ENCODE data around the gene HTRA2.

HTRA2 gene

DNA sequence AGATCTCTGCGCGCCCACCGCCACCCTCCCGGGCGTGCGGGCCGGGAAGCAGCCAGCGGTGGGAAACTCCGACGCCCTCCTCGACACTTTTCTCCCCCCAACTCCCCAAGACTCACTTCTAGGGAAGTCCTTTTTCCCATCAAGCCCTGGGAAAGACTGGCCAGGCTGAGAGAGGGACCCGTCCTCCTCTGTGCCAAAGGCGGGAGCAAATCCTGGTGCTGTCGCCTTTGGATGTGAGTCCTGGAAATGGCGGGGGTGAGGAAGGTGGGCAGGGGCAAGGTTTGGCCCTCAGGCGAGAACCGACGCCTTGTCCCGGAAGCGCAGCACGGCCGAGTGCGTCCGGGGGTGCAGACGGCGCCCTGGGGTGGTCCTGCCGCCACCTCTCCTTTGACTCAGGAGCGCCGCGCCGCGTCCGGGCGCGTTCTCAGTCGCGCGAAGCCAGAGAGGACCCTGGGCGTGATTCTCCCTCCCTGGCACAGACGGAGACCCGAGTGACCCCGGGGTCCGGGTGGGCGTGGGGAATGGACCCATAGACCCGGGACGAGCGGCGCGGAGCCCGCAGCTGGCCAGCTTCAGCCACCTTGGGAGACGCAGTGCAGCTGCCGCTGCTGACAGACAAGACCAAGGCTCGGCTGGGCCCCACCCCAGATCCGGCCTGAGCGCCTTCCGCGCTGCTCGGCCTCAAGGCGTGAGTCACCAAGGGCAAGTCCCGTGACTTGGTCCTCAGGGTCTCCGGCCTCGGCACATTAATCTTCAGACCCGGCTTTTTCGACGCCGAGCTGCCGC is 26.8 kb upstream of the HTRA2 start:
- peaks cover 65 to 83% (median 80%) of the 10 kb centered on the region in 11 experiments for H3K27me3 ChIP-seq
- peaks cover 11 to 24% (median 18%) of the 10 kb centered on the region in 11 experiments; a peak in 21 of 22 replicates for H3K36me3 ChIP-seq
- peak overlapping the region; percentile 25 to 100 (median 67) for H3K4me2 ChIP-seq
- H3K9ac ChIP-seq: peak overlapping the region in 6 of 11 experiments; percentile 2 to 84 (median 61); a peak in 9 of 22 replicates
- H3K27ac ChIP-seq: peak overlapping the region in 4 of 11 experiments; percentile 52 to 80 (median 67); a peak in 7 of 22 replicates
- H3K4me1 ChIP-seq: peaks cover 22 to 65% (median 37%) of the 10 kb centered on the region in 10 experiments
- TF ChIP-seq Cebpa-rat (IDR thresholded peaks at IDR 0.05): no peak
- H3K4me3 ChIP-seq: peak overlapping the region in 9 of 10 experiments; percentile 3 to 65 (median 37); a peak in 13 of 20 replicates
- H4K20me1 ChIP-seq: peaks cover 0 to 49% (median 13%) of the 10 kb centered on the region in 11 experiments; a peak in 12 of 22 replicates
- peaks cover 0 to 10% (median 0%) of the 10 kb centered on the region in 11 experiments; a peak in 1 of 22 replicates for H3K9me3 ChIP-seq (replicated peaks in 1 of 11)

DNA sequence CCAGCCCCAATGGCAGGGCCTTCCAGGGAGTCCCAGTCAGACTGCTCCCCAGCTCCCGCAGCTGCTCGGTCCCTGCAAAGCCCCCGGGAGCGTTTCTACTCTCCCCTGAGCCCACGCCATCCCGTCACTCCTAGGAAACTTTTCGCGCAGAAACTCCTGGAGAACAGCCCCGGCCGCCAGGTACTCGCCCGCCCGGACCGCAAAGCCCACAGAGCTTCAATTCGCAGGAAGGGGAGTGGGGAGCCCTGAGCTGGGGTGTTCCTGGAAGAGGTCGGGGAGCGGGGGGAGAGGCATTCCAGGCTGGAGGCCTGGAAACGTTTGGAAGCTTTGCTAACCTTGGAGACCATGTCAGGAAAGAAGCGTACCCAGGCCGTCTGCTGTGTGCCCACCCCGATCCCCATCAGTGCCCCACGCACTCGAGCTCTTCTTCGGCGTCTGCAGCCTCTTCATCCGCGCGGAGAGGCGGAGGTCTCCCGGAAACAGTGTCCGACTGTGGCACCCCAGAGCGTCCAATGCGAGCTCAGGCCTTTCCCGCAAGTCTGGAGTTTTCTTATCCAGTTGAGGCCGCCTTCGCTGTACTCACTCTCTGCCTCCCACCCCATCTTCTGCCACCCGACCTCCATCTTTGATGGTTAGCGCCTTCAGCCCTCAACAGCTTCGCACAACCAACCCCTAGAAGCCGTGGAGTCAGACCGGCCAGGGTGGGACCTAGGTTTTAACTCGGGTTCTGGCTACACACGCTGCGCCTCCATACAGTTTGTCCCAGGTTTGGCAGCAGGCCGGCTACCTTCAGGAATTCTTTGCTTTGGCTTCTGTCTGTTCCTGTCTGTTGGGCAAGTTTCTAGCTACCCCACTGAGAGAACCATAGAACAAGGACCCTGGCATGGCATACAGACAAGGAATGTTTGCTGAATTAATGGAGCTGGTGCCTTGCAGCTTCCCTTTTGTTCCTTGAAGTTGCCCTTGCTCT is 25.9 kb upstream of the HTRA2 start:
- peak overlapping the region in 4 of 11 experiments; percentile 52 to 80 (median 67); a peak in 7 of 22 replicates for H3K27ac ChIP-seq
- peak overlapping the region; percentile 25 to 100 (median 67); a peak in 20 of 22 replicates for H3K4me2 ChIP-seq
- peaks cover 0 to 46% (median 10%) of the 10 kb centered on the region in 11 experiments; a peak in 11 of 22 replicates for H4K20me1 ChIP-seq
- peaks cover 11 to 24% (median 18%) of the 10 kb centered on the region in 11 experiments; a peak in 21 of 22 replicates for H3K36me3 ChIP-seq
- H3K4me3 ChIP-seq: peak overlapping the region in 8 of 10 experiments; percentile 3 to 65 (median 44); a peak in 12 of 20 replicates
- peaks cover 56 to 83% (median 80%) of the 10 kb centered on the region in 11 experiments for H3K27me3 ChIP-seq
- no peak for TF ChIP-seq Cebpa-rat (IDR thresholded peaks at IDR 0.05)
- peak overlapping the region in 4 of 11 experiments; percentile 60 to 84 (median 70); a peak in 8 of 22 replicates for H3K9ac ChIP-seq
- peaks cover 0 to 7% (median 0%) of the 10 kb centered on the region in 11 experiments; a peak in 1 of 22 replicates for H3K9me3 ChIP-seq (replicated peaks in 1 of 11)
- H3K4me1 ChIP-seq: peaks cover 28 to 61% (median 42%) of the 10 kb centered on the region in 10 experiments

DNA sequence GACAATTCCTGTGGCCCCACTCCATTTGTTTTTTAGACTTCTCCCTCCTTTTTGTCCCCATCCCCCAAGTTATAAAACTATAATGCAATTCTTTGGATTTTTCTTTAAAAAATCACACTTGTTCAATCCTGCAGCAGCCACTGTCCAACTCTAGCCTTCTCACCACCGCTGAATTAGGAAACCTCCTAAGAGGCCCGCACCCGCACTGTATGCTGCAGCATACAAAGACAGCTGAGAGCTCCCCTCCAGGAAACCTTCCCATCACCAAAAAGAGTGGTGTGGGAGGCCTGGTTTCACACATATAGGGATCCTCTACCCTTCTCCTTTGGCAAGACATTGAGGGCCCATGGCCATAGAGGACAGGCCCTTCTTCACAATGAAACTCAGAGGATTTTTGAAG is 25.1 kb upstream of the HTRA2 start:
- peaks cover 0 to 38% (median 7%) of the 10 kb centered on the region in 11 experiments; a peak in 11 of 22 replicates for H4K20me1 ChIP-seq
- TF ChIP-seq Cebpa-rat (IDR thresholded peaks at IDR 0.05): no peak
- peaks cover 49 to 83% (median 79%) of the 10 kb centered on the region in 11 experiments for H3K27me3 ChIP-seq
- H3K4me1 ChIP-seq: peaks cover 28 to 61% (median 42%) of the 10 kb centered on the region in 10 experiments
- peak overlapping the region in 4 of 11 experiments; percentile 94 to 100 (median 98); a peak in 6 of 22 replicates for H3K4me2 ChIP-seq
- H3K36me3 ChIP-seq: peaks cover 11 to 24% (median 18%) of the 10 kb centered on the region in 11 experiments; a peak in 21 of 22 replicates
- no peak overlapping the region for H3K27ac ChIP-seq
- H3K9ac ChIP-seq: no peak overlapping the region
- H3K4me3 ChIP-seq: peak overlapping the region in 2 of 10 experiments; percentile 51 to 53; a peak in 3 of 20 replicates
- H3K9me3 ChIP-seq (replicated peaks in 1 of 11): no peaks in the 10 kb centered on the region

DNA sequence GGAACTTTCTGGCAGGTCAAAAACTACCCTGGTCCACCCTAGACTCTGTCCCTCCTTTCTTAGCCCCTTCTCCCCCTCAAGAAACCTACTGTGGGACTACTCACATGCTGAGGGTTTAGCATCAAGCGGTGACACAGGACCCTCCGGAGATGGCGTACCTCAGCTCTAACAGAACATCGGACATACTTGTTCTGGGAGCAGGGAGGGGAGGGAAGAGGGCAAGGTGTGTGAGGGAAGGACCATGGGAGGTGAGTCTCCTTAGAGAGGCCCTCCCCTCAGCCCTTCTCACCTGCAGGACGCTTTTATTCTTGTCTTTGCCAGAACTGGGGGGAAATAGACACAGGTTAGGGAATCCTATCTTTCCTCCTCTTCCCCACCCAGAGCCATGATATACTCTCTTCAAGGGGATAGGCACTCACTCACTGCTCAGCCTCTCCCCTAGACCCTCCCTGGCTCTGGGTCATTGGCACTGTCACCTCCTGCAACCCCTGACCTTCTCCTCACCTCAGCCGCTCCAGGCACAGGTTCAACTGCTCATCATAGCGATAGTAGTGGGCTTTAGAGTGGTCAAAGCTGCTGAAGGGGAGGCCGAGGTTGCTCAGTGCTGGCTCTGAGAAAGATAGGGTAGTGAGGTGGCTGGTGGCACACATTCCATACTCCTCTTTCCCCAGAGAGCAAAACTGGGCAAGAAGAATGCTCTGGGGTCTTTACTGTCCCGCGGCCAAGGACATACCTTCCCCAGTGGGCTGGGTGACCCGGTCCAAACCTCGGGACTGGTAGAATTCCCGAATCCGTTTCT is 24.1 kb upstream of the HTRA2 start:
- H3K36me3 ChIP-seq: peaks cover 11 to 24% (median 18%) of the 10 kb centered on the region in 11 experiments; a peak in 21 of 22 replicates
- peaks cover 28 to 61% (median 42%) of the 10 kb centered on the region in 10 experiments for H3K4me1 ChIP-seq
- peaks cover 49 to 83% (median 79%) of the 10 kb centered on the region in 11 experiments for H3K27me3 ChIP-seq
- peak overlapping the region; percentile 81 to 100 (median 95) for H3K4me2 ChIP-seq
- no peak overlapping the region for H3K27ac ChIP-seq
- H4K20me1 ChIP-seq: peaks cover 0 to 28% (median 5%) of the 10 kb centered on the region in 11 experiments; a peak in 9 of 22 replicates
- peak overlapping the region in 4 of 11 experiments; percentile 15 to 96 (median 40); a peak in 3 of 22 replicates for H3K9ac ChIP-seq
- no peak for TF ChIP-seq Cebpa-rat (IDR thresholded peaks at IDR 0.05)
- no peaks in the 10 kb centered on the region for H3K9me3 ChIP-seq (replicated peaks in 1 of 11)
- H3K4me3 ChIP-seq: peak overlapping the region in 7 of 10 experiments; percentile 19 to 80 (median 73); a peak in 11 of 20 replicates

DNA sequence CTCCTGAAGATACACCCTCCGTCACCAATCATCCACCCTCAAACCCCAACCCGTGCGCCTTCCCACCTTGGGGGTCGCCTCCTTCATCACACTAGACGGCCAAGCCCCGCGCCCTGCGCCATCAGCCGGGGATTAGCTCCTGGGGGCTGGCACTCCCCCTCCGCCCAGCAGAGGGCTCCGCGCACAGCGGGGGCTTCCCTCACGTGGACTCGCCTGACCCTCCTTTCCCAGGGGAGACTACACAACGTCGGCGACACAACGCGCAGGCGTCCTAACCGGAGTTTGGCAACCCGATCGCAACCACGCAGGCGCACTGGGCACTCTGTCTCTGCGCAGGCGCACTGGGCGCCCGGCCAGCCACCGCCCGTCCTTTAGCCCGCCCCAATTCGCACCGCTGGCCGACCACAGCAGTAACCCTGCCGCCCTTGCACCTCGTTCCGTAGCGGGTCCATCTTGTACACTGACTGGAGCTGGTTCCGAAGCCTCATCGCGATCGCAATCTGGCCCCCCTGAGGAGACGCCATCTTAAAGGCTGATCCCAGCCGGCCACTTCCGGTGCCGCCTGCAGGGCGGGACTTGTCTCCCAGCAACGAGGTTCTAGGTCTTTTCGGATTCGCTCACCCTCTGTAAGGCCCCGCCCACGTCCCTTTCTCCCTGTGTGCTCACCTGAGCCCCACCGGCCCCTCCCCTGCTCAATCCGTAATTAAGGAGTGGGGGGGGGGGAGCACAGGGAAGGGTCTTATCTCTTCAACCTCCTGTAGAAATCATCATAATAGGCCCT is 22.4 kb upstream of the HTRA2 start, which contains the start of gene PCGF1:
Gene PCGF1 (minus strand): TSS at position 551 of the 781 bp plus-strand sequence. CDS start 27 bp downstream, at position 524.
- Histone ChIP-seq H3K4me1 (peaks cover 28 to 55% (median 41%) of the 10 kb centered on the region in 10 experiments), H3K9me3 (replicated peaks in 1 of 11) (no peaks in the 10 kb centered on the region), H3K4me3 (peak within 1 kb of the TSS; percentile 67 to 80 (median 73)), H3K4me2 (peak within 1 kb of the TSS; percentile 81 to 100 (median 95)), H3K27ac (peak within 1 kb of the TSS; percentile 95 to 98 (median 97)), H3K36me3 (peaks cover 11 to 24% (median 18%) of the 10 kb centered on the region in 11 experiments; a peak in 21 of 22 replicates), H4K20me1 (peaks cover 0 to 13% (median 0%) of the 10 kb centered on the region in 11 experiments; a peak in 6 of 22 replicates), H3K9ac (peak within 1 kb of the TSS; percentile 92 to 98 (median 95)), H3K27me3 (peaks cover 49 to 83% (median 79%) of the 10 kb centered on the region in 11 experiments)
- TF ChIP-seq Cebpa-rat (IDR thresholded peaks at IDR 0.05): peak in 3 of 11 experiments; percentile 17 to 71 (median 19); a peak in 2 of 22 replicates

DNA sequence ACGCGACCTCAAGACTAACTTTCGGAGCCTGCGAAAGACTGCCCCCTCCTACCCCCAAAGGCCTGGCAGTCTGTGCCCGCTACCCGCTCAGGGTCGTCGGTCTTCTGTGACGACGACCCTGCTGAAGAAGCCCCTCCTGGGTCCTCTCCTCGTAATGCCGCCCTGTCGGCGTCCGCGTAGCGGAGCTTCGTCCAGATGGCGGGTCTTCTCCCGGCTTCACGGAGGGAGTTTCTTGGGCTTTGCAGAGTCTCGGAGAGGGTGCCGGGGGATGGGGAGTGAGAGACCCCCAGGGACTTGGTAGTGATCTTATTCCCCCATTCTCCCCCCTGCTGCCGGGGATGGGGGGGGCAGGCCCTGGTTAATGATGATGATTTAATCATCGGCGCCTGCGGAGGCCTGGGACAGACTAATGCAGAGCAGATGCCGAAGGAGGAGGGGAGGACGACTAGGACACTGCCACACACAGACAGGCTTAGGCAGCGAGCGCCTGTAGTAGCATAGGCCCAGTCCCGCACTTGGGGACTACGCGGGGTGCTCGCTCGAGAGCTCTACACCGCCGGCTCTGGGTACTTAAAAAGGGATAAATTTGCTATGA is 21.7 kb upstream of the HTRA2 start:
- peak overlapping the region; percentile 67 to 80 (median 73) for H3K4me3 ChIP-seq
- peak overlapping the region; percentile 95 to 98 (median 97) for H3K27ac ChIP-seq
- H3K9ac ChIP-seq: peak overlapping the region; percentile 92 to 98 (median 95)
- peaks cover 11 to 24% (median 18%) of the 10 kb centered on the region in 11 experiments; a peak in 21 of 22 replicates for H3K36me3 ChIP-seq
- peaks cover 0 to 8% (median 0%) of the 10 kb centered on the region in 11 experiments; a peak in 7 of 22 replicates for H4K20me1 ChIP-seq
- peak overlapping the region; percentile 81 to 98 (median 94) for H3K4me2 ChIP-seq
- H3K4me1 ChIP-seq: peaks cover 28 to 48% (median 34%) of the 10 kb centered on the region in 10 experiments
- H3K27me3 ChIP-seq: peaks cover 49 to 83% (median 79%) of the 10 kb centered on the region in 11 experiments
- H3K9me3 ChIP-seq (replicated peaks in 1 of 11): peaks cover 0 to 4% (median 0%) of the 10 kb centered on the region in 11 experiments; a peak in 1 of 22 replicates
- TF ChIP-seq Cebpa-rat (IDR thresholded peaks at IDR 0.05): no peak

Measured in BLaER1 treated with 17β-estradiol and CSF1 and Interleukin-3, amounts not matched to agents 10 nM and 100 nM (cell line).